ENCODE measurements around the gene ACOXL.

Gene ACOXL

DNA sequence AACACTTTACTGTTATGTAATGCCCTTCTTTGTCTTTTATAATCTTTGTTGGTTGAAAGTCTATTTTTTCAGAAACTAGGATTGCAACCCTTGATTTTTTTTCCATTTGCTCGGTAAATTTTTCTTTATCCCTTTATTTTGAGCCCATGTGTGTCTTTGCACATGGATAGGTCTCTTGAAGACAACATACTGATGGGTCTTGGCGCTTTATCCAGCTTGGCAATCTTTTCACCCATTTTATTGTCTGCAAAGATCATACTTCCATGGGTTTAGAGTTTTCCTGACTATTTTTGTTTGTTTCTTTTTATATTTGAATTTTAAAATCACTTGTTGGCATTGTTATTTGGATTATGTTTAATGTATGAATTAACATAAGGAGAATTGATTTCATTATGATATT, 27.0 kb downstream of the ACOXL start:
- DNase-seq: no peak

DNA sequence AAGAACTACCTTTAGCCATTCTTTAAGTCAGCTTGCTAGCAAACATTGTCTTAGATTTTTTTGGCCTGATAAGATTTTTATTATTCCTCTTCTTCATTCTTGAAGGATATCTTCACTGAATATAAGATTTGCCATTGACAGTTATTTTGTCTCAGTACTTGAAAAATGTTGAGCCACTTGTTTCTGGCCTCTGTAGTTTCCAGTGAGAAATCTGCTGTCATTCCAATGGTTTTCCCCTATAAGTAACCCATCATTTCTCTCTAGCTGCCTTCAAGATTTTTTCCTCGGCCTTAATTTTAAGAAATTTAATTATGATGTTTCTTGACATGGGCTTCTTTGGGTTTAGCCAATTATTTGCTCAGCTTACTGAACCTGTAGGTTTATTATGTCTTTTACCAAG, 32.6 kb downstream of the ACOXL start:
- DNase-seq: no peak

DNA sequence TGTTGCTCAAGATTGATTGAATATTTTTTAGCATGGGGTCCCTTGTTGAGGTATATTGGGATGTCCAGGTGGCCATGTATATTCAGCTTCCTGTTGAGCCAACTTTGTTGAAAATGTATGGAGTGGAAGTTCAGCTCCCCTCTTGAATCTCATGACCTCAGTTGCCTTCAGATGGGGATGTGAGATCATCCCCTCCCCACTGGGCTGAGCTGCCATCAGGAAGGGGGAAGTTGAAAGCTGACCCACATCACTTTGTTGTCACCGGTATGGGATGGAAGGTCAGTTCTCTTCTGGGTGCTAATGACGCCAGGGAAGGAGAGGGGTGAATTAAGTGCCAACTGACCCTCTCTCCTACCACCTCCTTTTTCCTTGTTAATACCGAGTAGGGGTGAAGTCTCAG, 33.9 kb downstream of the ACOXL start:
- no peak for DNase-seq

DNA sequence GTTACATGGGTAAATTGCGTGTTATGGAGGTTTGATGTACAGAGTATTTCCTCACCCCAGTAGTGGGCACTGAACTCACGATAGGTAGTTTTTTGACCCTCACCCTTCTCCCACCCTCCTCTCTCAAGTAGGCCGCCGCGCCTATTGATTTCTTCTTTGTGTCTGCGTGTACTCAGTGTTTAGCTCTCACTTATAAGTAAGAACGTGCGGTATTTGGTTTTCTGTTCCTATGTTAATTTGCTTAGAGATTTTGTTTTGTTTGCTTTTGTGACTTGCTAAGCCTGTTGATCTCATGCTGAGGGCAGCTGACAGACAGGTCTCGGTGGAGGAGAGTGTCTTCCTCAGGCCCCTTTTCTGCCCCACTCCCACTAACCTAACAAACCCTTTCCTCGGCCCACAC, 36.2 kb downstream of the ACOXL start:
- DNase-seq: no peak

DNA sequence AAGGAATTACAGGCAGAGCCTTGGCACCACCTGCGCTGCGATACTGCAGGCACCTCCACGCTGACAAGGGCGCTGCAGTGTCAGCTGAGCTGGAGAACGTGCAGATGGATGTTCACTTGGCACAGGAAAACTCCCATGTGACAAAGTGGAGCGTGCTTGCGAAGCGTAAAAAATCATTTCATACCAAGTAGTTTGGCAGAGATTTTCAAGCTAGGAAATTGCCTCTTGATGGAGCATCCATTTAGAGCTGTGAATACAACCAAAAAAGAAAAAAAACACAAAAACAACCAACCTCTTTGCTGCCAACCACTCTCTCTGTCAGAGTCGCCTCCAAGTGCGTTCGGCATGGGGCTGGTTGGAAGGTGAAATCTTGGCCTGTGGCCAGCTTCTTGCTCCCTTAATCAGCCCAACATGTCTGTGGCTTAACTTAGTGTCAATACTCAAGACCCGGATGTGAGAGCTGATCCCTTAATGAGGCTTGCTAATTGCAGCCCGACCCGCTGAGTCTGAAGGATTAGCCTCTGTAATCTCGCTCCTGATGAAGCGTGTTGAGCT, 38.1 kb downstream of the ACOXL start:
- DNase-seq: no peak

DNA sequence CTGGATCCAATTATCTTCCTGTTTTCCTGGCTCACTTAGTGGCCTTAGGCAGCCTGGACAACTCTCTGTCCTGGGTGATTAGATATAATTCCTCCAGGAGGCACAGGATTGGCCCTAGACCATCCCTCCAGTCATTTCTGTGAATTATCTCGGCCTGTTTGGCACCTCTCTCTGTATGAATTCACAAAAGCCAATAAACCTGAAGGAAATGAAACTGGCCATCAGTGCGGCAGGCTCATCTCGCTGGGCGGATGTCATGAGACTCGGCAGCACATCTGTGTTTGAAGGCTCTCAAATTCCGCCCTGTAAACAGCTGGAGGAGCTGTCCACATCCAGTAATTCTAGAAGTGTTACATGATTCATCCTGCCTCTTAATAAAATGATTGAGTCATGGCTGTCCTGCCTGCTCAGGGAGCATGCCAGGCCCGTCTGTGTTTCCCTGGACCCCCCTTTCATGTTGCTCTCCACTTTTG, 38.6 kb downstream of the ACOXL start:
- no peak for DNase-seq

DNA sequence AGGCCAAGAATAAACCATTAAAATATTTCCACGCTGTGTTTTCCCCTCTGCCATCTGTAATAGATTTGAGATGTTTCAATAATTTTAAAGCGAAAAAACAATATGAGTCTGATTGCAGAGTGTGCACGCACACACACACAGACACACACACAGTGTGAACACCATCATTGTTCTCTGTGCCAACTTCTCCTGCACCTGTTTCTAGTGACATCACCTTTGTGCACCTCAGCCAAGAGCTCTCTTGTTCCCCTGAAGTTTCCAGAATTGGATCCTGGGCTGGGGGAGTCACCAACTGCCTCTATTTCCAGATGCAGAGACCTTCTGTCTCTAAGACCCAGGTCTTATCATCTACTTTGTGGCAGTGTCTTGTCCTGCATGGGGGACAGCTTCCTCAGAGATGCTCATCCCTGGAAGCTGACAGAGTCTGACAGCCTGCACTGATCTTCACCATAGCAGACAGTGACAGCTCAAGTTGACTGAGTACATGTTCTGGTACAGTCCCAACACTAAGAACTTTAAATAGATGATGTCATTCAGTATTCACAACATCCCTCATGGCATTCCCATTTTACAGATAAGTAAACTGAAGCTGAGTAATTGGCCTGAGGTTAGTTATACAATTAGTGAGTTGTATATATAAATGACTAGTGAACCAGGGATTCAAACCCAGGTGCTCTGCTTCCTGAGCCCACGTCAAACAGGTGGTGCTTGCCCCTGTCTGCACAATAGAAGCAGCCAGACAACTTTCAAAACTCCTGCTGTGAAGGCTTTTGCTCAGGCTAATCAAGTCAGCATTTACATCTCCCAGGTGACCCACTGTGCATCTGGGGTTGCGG, 39.4 kb downstream of the ACOXL start:
- DNase-seq: no peak

DNA sequence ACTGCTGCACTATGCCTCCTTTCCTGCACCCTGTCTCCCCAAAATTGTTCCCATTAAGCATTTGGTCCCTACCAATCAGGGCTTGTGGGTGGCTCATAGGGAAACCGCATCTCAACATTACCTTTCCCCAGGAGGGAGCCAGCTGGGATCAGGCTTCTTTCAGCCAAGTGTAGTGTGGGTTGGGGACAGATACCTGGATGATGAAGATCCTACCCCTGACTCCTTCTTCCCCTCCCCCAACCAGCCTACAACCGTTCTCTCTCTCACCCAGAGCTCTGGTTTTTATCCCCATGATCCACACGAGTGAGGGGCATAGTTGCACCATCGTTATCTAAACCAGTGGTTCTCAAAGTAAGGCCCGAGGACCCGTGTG, 40.0 kb downstream of the ACOXL start:
- DNase-seq: no peak

DNA sequence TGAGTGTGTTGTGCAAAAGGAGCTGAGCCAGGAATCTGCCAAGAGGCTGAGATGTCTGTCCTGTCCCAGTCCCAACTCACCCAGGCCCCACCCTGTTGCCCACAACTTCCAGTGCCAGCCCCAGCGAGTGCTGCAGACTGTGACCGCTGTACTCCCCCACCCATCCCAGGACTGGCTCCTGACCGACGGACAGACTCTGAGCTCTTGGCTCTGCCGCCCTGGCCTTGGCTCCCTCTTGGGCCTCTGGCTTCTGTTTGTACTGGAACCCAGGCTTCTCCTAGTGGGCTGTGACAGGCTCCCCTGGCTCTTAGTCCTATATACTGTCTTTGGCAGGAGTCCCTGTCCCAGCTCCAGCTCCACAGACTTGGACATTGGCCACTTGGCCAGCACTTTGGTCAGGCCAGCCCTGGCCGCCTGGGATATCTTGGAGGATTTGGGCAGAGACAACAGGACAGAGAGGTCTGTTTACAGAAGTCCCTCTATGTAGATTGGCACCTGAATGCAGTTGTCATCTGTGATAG, 41.1 kb downstream of the ACOXL start:
- DNase-seq: no peak

DNA sequence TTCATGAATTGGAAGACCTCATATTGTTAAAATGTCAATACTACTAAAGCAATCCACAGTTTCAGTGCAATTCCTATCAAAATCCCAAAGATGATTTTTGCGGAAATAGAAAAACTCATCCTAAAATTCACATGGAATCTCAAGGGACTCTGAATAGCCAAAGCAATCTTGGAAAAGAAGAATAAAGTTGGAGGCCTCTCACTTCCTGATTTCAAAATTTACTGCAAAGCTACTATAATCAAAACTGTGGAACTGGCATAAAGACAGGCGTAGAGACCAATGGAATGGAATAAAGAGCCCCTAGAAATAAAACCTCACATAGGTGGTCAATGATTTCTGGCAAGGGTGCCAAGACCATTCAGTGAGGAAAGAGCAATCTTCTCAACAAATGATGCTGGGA, 42.3 kb downstream of the ACOXL start:
- no peak for DNase-seq

DNA sequence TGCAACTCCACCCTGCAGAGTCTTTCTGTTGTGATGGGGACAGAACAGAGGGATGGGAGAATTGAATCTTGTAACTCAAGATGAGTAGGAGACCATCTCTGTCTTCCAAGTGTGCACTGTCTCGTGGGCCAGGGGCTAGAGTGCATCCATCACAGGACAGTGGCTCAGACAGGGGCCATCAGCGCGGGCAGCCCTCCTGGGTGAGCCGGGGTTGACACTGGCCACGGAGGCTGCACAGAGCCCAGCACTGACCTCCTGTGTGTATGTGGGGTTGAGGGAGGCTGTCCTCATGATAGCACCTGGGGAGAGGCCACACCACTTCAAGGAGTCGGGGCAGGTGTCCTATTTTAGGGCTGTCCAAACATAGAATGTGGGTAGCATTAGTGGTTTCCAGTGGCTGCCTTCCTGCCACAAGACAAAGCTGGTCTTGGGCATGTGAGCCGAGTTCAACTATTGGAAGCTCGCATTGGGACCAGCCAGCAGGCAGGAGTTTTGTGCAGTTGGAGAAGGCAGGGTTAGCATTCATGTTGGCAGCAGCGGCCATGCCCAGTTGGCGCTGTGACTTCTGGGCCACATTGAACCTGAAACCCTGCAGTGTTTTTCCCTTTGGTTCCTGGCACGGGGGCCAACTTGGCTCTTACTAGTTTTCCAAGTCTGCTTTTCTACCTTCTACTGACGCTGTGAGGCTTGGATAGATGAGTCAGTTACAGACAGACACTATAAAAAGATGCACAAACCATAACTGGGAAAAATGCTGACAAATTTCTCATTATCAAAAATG, 45.3 kb downstream of the ACOXL start:
- no peak for DNase-seq

DNA sequence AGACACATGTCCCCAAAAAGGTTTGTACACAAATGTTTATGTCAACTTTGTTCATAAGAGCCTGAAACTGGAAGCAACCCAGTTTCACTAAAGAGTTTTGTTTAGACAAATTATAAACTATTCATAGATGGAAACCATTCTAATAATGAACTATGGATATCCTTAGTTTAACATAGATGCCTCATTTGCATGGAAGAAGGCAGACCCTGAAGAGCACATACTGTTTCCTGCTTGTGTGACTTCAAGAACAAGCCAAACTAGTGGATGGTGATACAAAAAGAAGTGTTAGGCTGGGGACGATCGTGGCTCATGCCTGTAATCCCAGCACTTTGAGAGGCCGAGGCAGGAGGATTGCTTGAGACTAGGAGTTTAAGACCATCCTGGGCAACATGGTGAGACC, 48.1 kb downstream of the ACOXL start:
- DNase-seq: no peak

DNA sequence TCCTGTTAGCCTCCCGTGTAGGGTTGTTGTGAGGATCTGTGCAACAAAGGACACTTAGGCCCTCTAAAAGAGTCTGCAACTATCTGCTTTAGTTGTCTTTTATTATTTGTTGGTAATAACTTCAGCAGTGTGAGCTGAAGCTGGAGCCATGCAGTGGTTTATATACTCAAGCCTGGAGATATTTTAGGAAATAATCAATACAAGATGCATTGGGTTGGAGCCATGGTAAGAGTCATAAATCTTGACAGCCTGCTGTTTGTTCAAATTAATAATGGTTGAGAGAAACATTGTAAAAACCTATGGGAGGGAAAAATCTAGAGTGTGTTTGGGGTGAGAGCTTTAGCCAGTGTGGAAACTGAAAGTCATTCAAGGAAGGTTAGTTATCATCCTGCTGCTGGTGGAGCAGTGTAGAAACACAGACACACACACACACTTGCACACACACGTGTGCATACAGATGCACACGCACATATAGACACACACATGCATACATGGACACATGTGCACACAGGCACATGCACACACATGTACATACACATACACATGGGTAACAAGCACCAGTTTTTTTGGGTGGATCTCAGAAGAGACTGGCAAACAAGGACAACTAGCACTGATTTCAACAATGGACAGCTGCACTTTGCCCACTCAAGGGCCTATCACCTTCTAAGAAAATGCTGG, 51.0 kb downstream of the ACOXL start:
- no peak for DNase-seq

DNA sequence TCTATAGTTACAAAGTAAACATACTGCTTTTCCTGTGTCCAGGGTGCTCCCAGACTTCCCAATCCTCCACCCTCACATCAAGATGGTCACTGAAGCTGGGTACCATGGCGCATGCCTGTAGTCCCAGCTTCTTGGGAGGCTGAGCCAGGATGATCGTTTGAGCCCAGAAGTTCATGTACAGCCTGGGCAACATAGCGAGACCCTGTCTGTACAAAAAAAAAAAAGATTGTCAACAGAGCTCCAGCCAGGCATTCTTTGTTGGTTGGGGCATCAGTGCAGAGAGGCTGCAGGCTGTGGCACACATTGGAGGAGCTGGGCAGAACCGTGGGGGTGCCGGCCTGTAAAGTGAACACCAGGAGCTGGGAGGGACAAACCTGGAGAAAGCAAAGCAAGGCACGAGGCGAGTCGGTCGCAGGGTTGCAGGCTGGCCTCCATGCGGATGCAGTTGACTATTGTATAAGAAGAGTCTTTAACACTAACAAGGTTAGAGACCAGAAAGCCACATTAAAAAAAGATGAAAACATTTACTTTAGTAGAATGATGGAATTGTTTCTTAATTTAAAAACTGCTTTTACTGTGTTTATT, 51.8 kb downstream of the ACOXL start:
- no peak for DNase-seq

DNA sequence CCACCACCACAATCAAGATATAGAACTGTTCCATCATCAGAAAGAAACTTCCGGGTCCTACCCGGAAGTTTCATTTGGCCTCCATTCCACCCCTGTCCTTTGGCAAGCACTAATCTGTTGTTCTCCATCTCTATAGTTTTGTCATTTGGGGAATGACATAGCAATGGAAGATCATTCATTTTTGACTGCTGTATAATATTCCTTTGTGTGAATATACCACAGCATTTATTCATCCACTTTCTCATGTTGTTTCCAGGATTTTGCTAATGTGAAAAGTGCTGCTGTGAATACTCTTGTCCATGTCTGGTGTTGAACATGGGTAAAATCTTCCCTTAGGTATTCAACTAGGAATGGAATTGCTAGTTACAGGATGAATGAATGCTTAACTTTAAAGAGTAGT, 53.1 kb downstream of the ACOXL start:
- DNase-seq: no peak

DNA sequence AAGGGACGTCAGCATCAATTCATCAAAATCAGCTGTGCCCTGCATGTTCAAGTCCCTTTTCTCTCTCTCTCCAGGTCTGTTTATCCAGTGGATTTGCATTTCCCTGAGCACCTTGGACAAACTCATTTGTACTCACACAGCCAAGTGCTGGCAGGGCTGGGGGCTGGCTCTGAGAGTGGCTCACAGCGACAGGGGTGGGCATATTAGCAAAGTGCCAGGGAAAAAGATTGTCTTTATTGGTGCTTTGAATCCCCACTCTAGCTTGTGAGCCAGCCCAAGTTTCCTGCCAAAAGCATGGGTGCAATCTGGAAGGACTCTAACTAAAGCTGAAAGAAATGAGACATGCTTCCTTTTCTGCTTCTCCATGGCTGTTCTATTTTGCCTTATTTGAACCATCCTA, 56.6 kb downstream of the ACOXL start:
- DNase-seq: no peak

DNA sequence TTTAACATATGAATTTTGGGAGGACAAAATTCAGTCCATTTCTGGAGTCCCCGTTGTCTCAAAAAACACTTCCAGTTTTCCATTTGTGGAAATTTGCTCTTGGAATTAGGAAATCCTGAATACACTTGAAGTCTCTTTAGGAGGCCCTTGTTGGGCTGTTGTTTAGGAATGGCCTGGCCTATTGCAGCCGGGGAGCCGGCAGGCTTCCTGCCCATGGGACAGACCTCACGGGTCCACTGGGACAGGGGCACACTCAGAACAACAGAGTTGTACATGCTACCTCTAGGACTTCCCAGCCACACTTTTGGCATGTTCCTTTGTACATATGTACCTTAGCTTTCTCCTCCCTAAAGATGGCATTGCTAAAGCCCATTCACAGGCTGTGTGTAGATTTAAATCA, 57.3 kb downstream of the ACOXL start:
- DNase-seq: no peak

DNA sequence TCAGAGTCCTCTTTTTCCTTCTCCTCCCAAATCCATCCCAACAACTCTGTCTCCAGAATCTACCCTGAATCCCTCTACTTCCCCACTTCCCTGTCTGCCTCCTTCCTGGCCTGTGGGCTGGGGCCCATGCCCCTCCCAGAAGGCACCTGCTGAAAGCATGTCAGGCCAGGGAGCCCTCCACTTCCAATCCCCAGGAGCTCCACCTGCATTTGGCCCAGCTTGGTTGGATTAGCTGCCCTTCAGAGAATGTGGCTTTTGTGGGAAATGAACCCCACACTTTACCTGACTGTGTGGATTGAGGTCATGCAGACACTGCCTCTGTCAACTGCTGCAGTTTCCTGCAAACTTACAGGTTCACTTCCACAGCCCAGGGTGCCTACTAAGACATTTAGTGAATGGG, 58.5 kb downstream of the ACOXL start:
- DNase-seq: no peak

DNA sequence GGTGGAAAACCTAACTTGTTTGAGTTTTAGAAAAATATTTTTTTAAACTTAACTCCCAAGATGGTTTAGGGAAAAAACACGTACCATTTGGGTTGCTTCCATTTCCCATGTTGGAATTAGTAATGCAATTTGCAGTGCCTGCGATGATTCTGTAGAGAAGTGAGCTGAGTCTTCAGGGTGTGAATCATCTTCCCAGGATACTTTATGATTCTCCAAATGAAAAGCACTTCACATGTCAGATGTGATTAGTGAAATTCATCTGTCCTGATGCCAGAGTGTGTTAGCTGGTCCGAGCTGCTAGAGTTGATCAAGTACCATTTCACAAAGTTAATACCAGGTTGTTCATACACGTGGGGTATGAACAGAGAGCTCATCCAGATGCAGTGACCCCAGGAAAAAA, 59.1 kb downstream of the ACOXL start:
- no peak for DNase-seq

DNA sequence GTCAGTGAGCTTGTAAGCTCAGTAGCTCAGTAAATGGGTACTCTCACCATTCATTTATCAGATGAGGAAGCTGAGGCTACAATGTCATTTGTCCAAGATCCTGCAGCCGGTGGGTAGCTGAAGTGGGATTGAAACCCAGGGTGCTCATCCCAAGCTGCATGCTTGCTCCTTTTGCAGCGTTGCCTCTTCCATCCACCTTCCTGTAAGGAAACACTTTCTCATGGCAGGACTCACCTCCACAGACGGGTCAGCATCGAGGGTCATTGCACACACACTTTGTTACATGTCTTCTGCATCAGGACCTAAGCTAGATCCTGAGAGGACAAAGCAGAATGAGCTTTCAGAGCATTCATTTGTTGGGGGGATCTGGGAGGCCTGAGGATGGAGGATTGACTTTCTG, 60.7 kb downstream of the ACOXL start:
- no peak for DNase-seq

DNA sequence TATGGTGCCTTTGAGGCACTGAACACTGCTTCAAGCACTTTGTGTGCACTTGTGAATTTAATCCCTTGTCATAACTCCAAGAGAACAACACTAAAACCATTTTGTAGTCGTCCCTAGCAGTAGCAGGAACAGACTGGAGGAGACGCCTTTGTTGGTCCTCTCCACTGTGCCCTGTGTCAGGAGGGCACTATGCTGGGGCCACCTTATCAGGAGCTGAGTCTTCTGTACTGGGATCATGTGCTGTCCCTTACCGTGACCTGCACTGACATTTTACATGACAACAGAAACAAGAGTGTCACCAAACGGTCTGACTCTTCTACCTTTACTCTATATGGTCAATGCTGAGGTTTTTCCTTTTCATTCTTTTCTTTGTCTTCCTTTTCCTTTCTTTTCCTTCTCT, 62.0 kb downstream of the ACOXL start:
- DNase-seq: no peak

DNA sequence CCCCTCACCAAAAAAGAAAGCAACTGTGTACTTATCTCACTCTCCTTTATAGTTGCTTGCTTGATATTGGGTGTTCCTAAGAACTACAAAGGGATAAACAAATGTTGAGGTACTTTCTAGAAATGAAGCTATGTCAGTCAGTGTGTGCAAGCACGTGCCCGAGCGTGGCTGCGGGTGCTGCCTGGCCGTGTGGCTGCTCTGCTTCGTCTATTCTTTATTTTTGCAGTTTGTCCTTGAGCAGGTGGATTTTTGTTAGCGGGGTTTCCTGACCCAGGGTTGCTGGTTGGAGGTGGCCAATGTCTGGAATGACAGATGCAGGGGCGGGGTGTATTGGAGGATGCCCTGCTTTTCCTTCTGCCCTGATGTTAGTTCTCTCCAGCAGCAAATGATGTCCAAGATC, 62.6 kb downstream of the ACOXL start:
- DNase-seq: no peak

DNA sequence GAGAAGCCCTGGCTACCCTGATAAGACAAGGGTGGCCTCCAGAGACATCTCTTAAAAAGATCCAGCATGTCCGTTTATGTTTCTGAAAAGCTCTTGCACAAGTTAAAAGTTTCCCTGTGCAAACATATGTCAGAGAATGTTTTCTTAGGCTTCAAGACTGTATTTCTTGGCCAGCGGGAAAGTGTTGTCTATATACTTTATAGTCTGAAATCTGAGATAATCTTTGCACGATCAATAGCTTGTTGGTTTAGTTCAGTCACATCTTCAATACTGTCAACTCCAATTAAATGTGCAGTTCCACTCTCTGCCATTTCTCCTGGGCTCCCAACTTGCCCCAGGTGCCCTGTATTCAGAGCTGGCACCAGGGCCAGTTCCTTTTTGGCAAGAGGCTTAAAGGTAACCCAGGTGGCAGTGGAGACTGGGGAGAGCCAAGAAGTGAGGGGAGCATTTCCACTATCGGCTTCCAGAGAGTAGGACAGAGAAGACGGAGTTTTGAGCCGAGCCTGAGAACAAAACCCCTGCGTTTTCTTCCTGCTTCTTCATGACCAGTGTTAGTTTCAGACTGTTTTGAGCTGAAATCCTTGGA, 64.4 kb downstream of the ACOXL start:
- no peak for DNase-seq

Measured in OCI-M1 (cell line).